OCI-LY1 (cell line): ENCODE data around the gene CELF6.

Experiments
- H2AFZ ChIP-seq: fragments of 200-600 bp; sonication (generic), shearing (Covaris generic); 2 replicates; pipeline ENCODE4 v1.6.0; 2014; ENCODE audit warnings: antibody characterized with exemption, mild to moderate bottlenecking, low read length
- H3F3A ChIP-seq: fragments of 200-600 bp; sonication (generic), shearing (Covaris generic); 2 replicates; pipeline ENCODE4 v1.6.0; 2014; ENCODE audit warnings: mild to moderate bottlenecking, antibody characterized with exemption, low read length, moderate library complexity; ENCODE audit not compliant: insufficient read depth
- H3K27ac ChIP-seq: fragments of 200-600 bp; sonication (generic); 2 replicates; pipeline ENCODE4 v1.5.1; 2014; ENCODE audit warnings: low read length, mixed run types, mild to moderate bottlenecking, low read depth; ENCODE audit not compliant: poor library complexity, severe bottlenecking
- H3K27me3 ChIP-seq: fragments of 200-600 bp; sonication (generic); 2 replicates; pipeline ENCODE4 v1.6.0; 2014; ENCODE audit warnings: antibody characterized with exemption, mild to moderate bottlenecking, low read length, moderate library complexity; ENCODE audit not compliant: insufficient read depth
- H3K36me3 ChIP-seq: fragments of 200-600 bp; sonication (generic); 2 replicates; pipeline ENCODE4 v1.6.1; 2014; ENCODE audit warnings: mild to moderate bottlenecking, antibody characterized with exemption, low read length, moderate library complexity, mixed read lengths; ENCODE audit not compliant: insufficient read depth
- H3K4me1 ChIP-seq: fragments of 200-600 bp; sonication (generic); 2 replicates; pipeline ENCODE4 v1.5.1; 2014; ENCODE audit warnings: mild to moderate bottlenecking, low read length, moderate library complexity; ENCODE audit not compliant: insufficient read depth, severe bottlenecking
- H3K4me2 ChIP-seq: fragments of 200-600 bp; sonication (generic), shearing (Covaris generic); 2 replicates; pipeline ENCODE4 v1.6.1; 2014; ENCODE audit warnings: low read length
- H3K4me3 ChIP-seq: fragments of 200-600 bp; sonication (generic); 2 replicates; pipeline ENCODE4 v1.5.1; 2014; ENCODE audit warnings: low read length, low read depth, mild to moderate bottlenecking, mixed read lengths; ENCODE audit not compliant: poor library complexity, severe bottlenecking
- H3K79me2 ChIP-seq: fragments of 200-600 bp; shearing (Covaris generic); 2 replicates; pipeline ENCODE4 v1.6.1; 2016; ENCODE audit warnings: mixed run types, low read length, mixed read lengths; ENCODE audit not compliant: insufficient read depth
- H3K9ac ChIP-seq: fragments of 200-600 bp; sonication (generic), shearing (Covaris generic); 2 replicates; pipeline ENCODE4 v1.6.1; 2014; ENCODE audit warnings: mild to moderate bottlenecking, low read length, mixed read lengths
- H3K9me2 ChIP-seq: fragments of 200-600 bp; sonication (generic), shearing (Covaris generic); 2 replicates; pipeline ENCODE4 v1.6.1; 2014; ENCODE audit warnings: low read depth, mild to moderate bottlenecking, low read length, mixed read lengths
- H3K9me3 ChIP-seq: fragments of 200-600 bp; shearing (Covaris generic); 2 replicates; pipeline ENCODE4 v1.6.1; 2014; ENCODE audit warnings: low read length, mixed read lengths
- H4K20me1 ChIP-seq: fragments of 200-600 bp; sonication (generic), shearing (Covaris generic); 2 replicates; pipeline ENCODE4 v1.6.0; 2016; ENCODE audit warnings: mild to moderate bottlenecking, low read length; ENCODE audit not compliant: insufficient read depth
- CTCF ChIP-seq: fragments of 200-600 bp; sonication (generic), shearing (Covaris generic); IDR thresholded peaks from 2 replicates; pipeline ENCODE4 v1.5.1; 2017; ENCODE audit warnings: mild to moderate bottlenecking, antibody characterized with exemption, low read length, moderate library complexity, mixed read lengths
- EZH2 ChIP-seq: fragments of 200-600 bp; sonication (generic), shearing (Covaris generic); IDR thresholded peaks from 2 replicates; pipeline ENCODE4 v1.8.0; 2017; ENCODE audit warnings: borderline replicate concordance, mixed run types, mild to moderate bottlenecking, antibody characterized with exemption, low read length, moderate library complexity, mixed read lengths

CELF6 gene

GRCh38 chr15:72302955-72303354 is 17.0 kb downstream of the CELF6 start:
- H3K27ac ChIP-seq, result no peak overlapping the region

GRCh38 chr15:72289597-72290325 is 30.2 kb downstream of the CELF6 start:
- H3K79me2 ChIP-seq, result no peaks in the 10 kb centered on the region
- H3K27me3 ChIP-seq, result 0 out of 2 replicates have a peak, but pooled peaks cover 3% of the 10 kb centered on the region

More at GRCh38 chr15:72302955-72303354, 17.0 kb downstream of the CELF6 start:
- H3F3A ChIP-seq, result no peaks in the 10 kb centered on the region
- H3K27me3 ChIP-seq, result no peaks in the 10 kb centered on the region
- H3K4me3 ChIP-seq, result no peak overlapping the region
- no peak overlapping the region for H2AFZ ChIP-seq
- H3K9ac ChIP-seq, result no peak overlapping the region
- no peak for TF ChIP-seq EZH2
- no peak for TF ChIP-seq CTCF
- no peaks in the 10 kb centered on the region for H3K36me3 ChIP-seq
- H3K9me2 ChIP-seq, result no peaks in the 10 kb centered on the region
- no peaks in the 10 kb centered on the region for H3K9me3 ChIP-seq
- no peaks in the 10 kb centered on the region for H3K4me1 ChIP-seq
- H3K79me2 ChIP-seq, result no peaks in the 10 kb centered on the region
- no peaks in the 10 kb centered on the region for H4K20me1 ChIP-seq
- no peak overlapping the region for H3K4me2 ChIP-seq

GRCh38 chr15:72288796-72289596 is 31.0 kb downstream of the CELF6 start:
- H3F3A ChIP-seq, result no peaks in the 10 kb centered on the region

More at GRCh38 chr15:72289597-72290325, 30.2 kb downstream of the CELF6 start:
- no peaks in the 10 kb centered on the region for H3K4me1 ChIP-seq
- no peak overlapping the region for H3K4me3 ChIP-seq
- H3K9me2 ChIP-seq, result no peaks in the 10 kb centered on the region
- H4K20me1 ChIP-seq, result no peaks in the 10 kb centered on the region
- no peaks in the 10 kb centered on the region for H3K36me3 ChIP-seq
- H3F3A ChIP-seq, result no peaks in the 10 kb centered on the region
- TF ChIP-seq CTCF (no peak), EZH2 (no peak)
- H3K9ac ChIP-seq, result no peak overlapping the region
- no peak overlapping the region for H3K27ac ChIP-seq
- no peak overlapping the region for H3K4me2 ChIP-seq
- no peak overlapping the region for H2AFZ ChIP-seq
- H3K9me3 ChIP-seq, result no peaks in the 10 kb centered on the region

More at GRCh38 chr15:72288796-72289596, 31.0 kb downstream of the CELF6 start:
- H3K9me2 ChIP-seq, result no peaks in the 10 kb centered on the region
- TF ChIP-seq EZH2 (no peak), CTCF (no peak)
- H3K4me2 ChIP-seq, result no peak overlapping the region
- H3K27ac ChIP-seq, result no peak overlapping the region
- H3K79me2 ChIP-seq, result no peaks in the 10 kb centered on the region
- H3K4me1 ChIP-seq, result no peaks in the 10 kb centered on the region
- 0 out of 2 replicates have a peak, but pooled peaks cover 3% of the 10 kb centered on the region for H3K27me3 ChIP-seq
- no peaks in the 10 kb centered on the region for H4K20me1 ChIP-seq
- no peaks in the 10 kb centered on the region for H3K36me3 ChIP-seq
- no peaks in the 10 kb centered on the region for H3K9me3 ChIP-seq
- H2AFZ ChIP-seq, result no peak overlapping the region
- H3K4me3 ChIP-seq, result no peak overlapping the region
- no peak overlapping the region for H3K9ac ChIP-seq
